HFFc6 (cell line): ENCODE results near the gene TRAF7. TPM values are rescaled to one million over a fixed set of nuclear protein-coding genes. Genes with fewer than 3 reads are reported as not detected.

Experiments
- DNase-seq: peaks from one replicate; pipeline ENCODE4 v3.0.0-alpha.2; 2018
- H3K27ac Mint-ChIP-seq: 2 replicates; pipeline ENCODE4 v1.8.0; 2020; ENCODE audit warnings: mild to moderate bottlenecking, mixed read lengths
- H3K27me3 Mint-ChIP-seq: 2 replicates; pipeline ENCODE4 v1.8.0; 2021; ENCODE audit warnings: mild to moderate bottlenecking, moderate library complexity, mixed read lengths; ENCODE audit not compliant: insufficient read depth
- H3K36me3 Mint-ChIP-seq: 2 replicates; pipeline ENCODE4 v1.8.0; 2021; ENCODE audit warnings: low read depth, mixed read lengths
- H3K4me1 Mint-ChIP-seq: 2 replicates; pipeline ENCODE4 v1.8.0; 2020; ENCODE audit warnings: low read depth, mixed read lengths
- H3K4me3 Mint-ChIP-seq: 2 replicates; pipeline ENCODE4 v1.8.0; 2020; ENCODE audit warnings: mild to moderate bottlenecking, moderate library complexity, mixed read lengths
- H3K9me3 Mint-ChIP-seq: 2 replicates; pipeline ENCODE4 v1.8.0; 2020; ENCODE audit warnings: mild to moderate bottlenecking, mixed read lengths
- total RNA-seq, 6 experiments: library from RNA; stranded (reverse); fragmentation: NEBNext Ultra II Directional; extraction: Animal tissue kit (Norgen Biotek cat#: 25700); gene quantifications; 2 replicates in 1 of 6; 3 replicates in 5 of 6; pipeline ENCODE4 v1.2.3, GENCODE V29; 2021
- TF ChIP-seq, protein P1 (sequence below): fragments of 200-600 bp; sonication (generic); IDR thresholded peaks from 2 replicates; pipeline ENCODE4 v1.5.0; 2021; ENCODE audit warnings: antibody characterized with exemption, mild to moderate bottlenecking

TRAF7 gene
- total RNA-seq, 6 experiments from 2014 or later: 81.4 to 88.3 (median 85.3) TPM

DNA sequence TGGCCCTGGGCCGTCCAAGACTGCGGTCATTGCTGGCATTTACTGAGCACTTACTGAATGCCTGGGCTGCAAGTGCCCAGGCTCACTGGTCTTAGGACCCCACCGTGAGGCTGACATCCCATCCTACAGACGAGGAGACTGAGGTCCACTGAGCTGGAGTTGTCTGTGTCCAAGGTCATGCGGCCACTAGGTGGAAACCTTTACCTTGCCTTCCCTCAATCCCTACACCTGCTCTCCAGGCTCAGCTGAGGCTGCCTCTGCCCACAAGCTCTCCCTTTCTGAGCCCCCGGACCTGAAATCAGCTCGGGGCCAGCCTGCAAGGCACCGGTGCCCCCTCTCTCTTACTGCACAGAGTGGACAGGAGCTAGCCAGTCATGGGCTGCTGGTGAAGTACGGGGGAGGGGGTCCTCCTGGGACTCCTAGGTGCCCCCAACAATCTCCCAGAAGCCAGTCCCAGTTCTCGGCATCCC lies 39.3 kb downstream of the TRAF7 start:
- Mint-ChIP-seq H3K27me3 (peaks cover 14% of the 10 kb centered on the region), H3K4me1 (no peaks in the 10 kb centered on the region; the same call in 1 of the 2 replicates), H3K4me3 (no peak overlapping the region), H3K27ac (no peak overlapping the region), H3K36me3 (no peaks in the 10 kb centered on the region), H3K9me3 (no peaks in the 10 kb centered on the region)
- TF ChIP-seq, protein P1, sequence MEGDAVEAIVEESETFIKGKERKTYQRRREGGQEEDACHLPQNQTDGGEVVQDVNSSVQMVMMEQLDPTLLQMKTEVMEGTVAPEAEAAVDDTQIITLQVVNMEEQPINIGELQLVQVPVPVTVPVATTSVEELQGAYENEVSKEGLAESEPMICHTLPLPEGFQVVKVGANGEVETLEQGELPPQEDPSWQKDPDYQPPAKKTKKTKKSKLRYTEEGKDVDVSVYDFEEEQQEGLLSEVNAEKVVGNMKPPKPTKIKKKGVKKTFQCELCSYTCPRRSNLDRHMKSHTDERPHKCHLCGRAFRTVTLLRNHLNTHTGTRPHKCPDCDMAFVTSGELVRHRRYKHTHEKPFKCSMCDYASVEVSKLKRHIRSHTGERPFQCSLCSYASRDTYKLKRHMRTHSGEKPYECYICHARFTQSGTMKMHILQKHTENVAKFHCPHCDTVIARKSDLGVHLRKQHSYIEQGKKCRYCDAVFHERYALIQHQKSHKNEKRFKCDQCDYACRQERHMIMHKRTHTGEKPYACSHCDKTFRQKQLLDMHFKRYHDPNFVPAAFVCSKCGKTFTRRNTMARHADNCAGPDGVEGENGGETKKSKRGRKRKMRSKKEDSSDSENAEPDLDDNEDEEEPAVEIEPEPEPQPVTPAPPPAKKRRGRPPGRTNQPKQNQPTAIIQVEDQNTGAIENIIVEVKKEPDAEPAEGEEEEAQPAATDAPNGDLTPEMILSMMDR: peak; percentile 70
- DNase-seq: peak; percentile 20

DNA sequence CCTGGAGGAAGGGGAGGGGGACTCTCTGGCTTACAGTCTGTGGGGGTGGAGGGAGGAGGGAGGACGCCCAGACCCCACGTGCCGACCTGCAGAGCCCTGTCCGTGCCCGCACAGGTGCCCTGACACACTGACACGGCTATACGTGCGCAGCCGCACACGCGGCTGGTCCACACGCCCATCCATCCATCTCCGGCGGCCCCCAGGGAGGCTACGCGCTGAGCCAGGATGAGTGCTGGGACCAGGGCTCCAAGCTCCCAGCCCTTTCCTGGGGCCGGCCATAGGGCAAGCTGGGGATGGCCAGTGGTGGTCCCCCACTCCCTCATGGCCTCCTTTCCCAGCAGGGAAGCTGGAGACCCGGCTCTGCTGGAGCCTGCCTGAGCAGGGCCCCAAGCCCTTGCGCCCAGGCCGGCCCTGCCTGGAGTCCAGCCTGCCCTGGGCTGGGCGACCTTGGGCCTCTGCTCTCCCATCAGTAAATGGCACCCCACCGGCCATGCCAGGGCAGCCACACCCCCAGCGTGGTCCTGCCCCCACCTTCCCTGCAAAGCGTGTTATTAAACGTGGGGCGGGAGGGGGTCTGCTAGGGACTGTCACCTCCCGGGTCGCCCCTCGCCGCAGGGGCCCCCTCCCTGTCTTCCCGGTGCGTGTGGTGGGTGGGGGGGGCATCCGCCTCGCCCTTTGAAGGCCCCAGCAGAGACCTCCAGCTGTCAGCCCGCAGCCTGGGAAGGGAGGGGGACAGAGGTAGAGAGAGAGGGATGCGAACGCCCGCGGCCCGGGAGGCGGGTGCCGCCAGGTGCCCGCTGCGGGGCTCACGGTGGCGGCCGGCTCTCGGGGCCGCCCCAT lies 40.0 kb downstream of the TRAF7 start:
- Mint-ChIP-seq H3K36me3 (no peaks in the 10 kb centered on the region), H3K4me1 (no peaks in the 10 kb centered on the region; the same call in 1 of the 2 replicates), H3K27me3 (peaks cover 16% of the 10 kb centered on the region), H3K9me3 (no peaks in the 10 kb centered on the region), H3K27ac (no peak overlapping the region), H3K4me3 (no peak overlapping the region)
- DNase-seq: no peak
- TF ChIP-seq, protein P1: no peak

DNA sequence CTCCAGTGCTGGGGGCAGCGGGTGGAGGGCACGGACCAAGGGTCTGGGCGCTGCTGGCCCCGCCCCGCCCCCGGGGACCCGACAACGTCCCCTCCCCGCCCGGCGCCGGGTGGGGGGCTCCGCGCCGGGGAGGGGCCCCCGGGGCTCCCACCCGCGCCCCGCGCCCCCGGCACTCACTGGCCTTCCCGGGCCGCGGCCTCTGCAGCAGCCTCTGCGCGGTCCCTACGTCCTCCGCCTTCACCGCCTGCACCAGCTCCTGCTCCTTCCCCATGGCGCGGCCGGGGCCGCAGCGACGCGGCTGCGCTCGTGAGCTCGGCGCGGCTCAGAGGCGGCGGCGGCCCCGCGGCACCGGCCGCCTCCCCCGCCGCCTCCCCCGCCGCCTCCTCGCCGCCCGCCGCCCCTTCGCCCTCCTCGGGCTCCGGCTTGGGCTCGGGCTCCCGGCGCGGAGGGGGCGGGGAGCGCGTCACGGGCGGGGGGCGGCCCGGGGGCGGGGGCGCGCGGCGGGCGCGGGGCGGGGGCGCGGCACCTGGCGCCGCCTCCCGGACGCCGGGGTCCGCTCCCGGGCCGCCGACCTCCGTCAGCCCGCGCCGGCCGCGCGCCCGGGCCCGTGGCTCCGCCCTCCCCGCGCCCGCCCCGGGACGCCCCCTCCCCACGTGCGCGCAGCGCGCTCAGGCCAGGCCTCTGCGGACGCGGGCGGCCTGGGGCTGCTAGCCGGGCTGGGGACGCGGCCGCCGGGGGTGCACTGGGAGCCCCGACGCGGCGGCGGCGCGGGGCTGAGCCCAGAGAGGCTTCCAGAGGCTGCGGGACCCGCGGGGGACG lies 40.8 kb downstream of the TRAF7 start, which contains the start of gene CASKIN1:
TSS of gene CASKIN1 (minus strand) at position 444 of the 819 bp plus-strand sequence. CDS start at position 271, 173 bp downstream.
- no peak within 1 kb of the TSS for H3K27ac Mint-ChIP-seq
- H3K27me3 Mint-ChIP-seq: peaks cover 18% of the 10 kb centered on the region
- H3K4me1 Mint-ChIP-seq: no peaks in the 10 kb centered on the region; the same call in 1 of the 2 replicates
- H3K9me3 Mint-ChIP-seq: no peaks in the 10 kb centered on the region
- no peak within 1 kb of the TSS for H3K4me3 Mint-ChIP-seq
- DNase-seq: no peak
- H3K36me3 Mint-ChIP-seq: no peaks in the 10 kb centered on the region
- TF ChIP-seq, protein P1: no peak

DNA sequence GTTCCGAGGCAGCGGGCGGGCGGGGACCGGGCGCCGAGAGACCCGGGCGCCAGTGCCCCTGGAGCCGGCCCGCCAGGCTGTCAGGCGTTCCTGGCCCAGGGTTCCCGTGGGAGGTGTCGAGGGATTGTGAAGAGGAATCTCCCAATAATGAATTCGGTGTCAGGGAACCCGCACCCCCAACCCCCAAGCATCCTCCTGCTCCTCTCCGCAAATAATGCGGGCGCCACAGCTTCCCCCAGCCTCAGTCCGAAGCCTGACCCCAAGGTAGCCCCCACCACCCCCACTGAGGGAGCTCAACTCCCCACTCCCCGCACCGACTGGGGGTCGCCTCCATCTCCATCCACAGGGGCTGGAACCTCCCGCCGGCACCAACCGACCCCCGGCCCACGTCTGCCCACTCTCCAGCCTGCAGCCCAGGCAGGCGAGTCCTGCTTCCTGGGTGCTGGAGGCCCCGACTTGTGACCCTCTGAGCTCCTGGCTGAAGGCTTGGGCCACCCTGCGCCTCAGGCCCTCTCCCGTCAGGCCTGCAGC lies 41.5 kb downstream of the TRAF7 start:
- Mint-ChIP-seq H3K4me3 (no peak overlapping the region), H3K36me3 (no peaks in the 10 kb centered on the region), H3K4me1 (no peaks in the 10 kb centered on the region; the same call in 1 of the 2 replicates), H3K27ac (no peak overlapping the region), H3K27me3 (peaks cover 18% of the 10 kb centered on the region), H3K9me3 (no peaks in the 10 kb centered on the region)
- DNase-seq: no peak
- TF ChIP-seq, protein P1: no peak

DNA sequence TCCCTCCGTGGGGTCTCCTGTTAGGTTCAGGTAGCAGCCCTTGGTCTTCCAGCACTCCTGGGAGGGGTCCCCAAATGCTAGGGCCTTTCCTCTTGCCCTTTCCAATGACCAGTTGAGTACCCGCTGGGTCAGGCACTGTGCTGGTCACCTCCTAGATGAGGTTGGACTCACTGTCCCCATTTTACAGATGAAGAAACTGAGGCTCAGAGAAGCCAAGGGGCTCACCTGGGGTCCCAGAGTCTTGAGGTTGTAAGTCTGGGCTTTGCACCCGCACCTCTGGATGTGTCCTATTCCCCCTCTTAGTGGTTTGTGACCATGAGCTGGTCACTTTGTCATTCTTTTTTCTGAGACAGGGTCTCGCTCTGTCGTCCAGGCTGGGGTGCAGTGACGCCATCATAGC lies 42.2 kb downstream of the TRAF7 start:
- Mint-ChIP-seq H3K4me3 (peak overlapping the region; percentile 26; the same call in 1 of the 2 replicates), H3K27me3 (peaks cover 18% of the 10 kb centered on the region)

More for the DNA sequence above, 42.2 kb downstream of the TRAF7 start:
- H3K36me3 Mint-ChIP-seq: no peaks in the 10 kb centered on the region
- H3K4me1 Mint-ChIP-seq: no peaks in the 10 kb centered on the region; the same call in 1 of the 2 replicates
- no peak for DNase-seq
- TF ChIP-seq, protein P1: no peak
- no peak overlapping the region for H3K27ac Mint-ChIP-seq
- H3K9me3 Mint-ChIP-seq: no peaks in the 10 kb centered on the region
